ENCODE measurements around the gene ADARB2.

- TF ChIP-seq, protein P1, sequence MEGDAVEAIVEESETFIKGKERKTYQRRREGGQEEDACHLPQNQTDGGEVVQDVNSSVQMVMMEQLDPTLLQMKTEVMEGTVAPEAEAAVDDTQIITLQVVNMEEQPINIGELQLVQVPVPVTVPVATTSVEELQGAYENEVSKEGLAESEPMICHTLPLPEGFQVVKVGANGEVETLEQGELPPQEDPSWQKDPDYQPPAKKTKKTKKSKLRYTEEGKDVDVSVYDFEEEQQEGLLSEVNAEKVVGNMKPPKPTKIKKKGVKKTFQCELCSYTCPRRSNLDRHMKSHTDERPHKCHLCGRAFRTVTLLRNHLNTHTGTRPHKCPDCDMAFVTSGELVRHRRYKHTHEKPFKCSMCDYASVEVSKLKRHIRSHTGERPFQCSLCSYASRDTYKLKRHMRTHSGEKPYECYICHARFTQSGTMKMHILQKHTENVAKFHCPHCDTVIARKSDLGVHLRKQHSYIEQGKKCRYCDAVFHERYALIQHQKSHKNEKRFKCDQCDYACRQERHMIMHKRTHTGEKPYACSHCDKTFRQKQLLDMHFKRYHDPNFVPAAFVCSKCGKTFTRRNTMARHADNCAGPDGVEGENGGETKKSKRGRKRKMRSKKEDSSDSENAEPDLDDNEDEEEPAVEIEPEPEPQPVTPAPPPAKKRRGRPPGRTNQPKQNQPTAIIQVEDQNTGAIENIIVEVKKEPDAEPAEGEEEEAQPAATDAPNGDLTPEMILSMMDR (IDR thresholded peaks at IDR 0.05) = no peak
- no peak for TF ChIP-seq POLR2A (IDR thresholded peaks at IDR 0.05)
These were observed 201.9 kb downstream of the ADARB2 start for GRCh38 chr10:1535301-1535965.

All from testis (tissue), 2 donors.